H4 (cell line): ENCODE results near the gene PPOX. TPM values are rescaled to one million over a fixed set of nuclear protein-coding genes. Genes with fewer than 3 reads are reported as not detected.

Source experiments
- total RNA-seq: library from RNA; depleted of rRNA; stranded (reverse); fragments of >200 nt; shearing (Covaris generic); gene quantifications from 2 replicates; pipeline ENCODE4 v1.2.3, GENCODE V29; 2014; rRNA removed

Gene PPOX
- total RNA-seq, 1 experiment from 2014 or later, result 9.2 TPM

Other genes with a start within 250 kb of the PPOX start
- not detected in 2 replicates for gene ITLN2, start 211.6 kb upstream of the PPOX start, total RNA-seq
- gene F11R, start 145.3 kb upstream of the PPOX start, total RNA-seq, result 5.2 and 6.4 TPM in 2 replicates
- gene TSTD1, start 127.5 kb upstream of the PPOX start, total RNA-seq, result not detected in 2 replicates
- gene USF1, start 120.4 kb upstream of the PPOX start, total RNA-seq, result 57.7 and 60.3 TPM in 2 replicates
- gene ARHGAP30, start 96.5 kb upstream of the PPOX start, total RNA-seq, result 0.02 TPM in 1 of 2 replicates, not detected in the other
- 0.14 TPM in 1 of 2 replicates, not detected in the other for gene NECTIN4, start 76.9 kb upstream of the PPOX start, total RNA-seq
- gene KLHDC9, start 68.1 kb upstream of the PPOX start, total RNA-seq, result not detected in 2 replicates
- 85.6 and 94.8 TPM in 2 replicates for gene PFDN2, start 48.4 kb upstream of the PPOX start, total RNA-seq
- 34.9 and 36.6 TPM in 2 replicates for gene NIT1, start 48.3 kb upstream of the PPOX start, total RNA-seq
- gene DEDD, start 33.8 kb upstream of the PPOX start, total RNA-seq, result 22.2 and 28.2 TPM in 2 replicates
- 140 and 161 TPM in 2 replicates for gene UFC1, start 12.4 kb upstream of the PPOX start, total RNA-seq
- 5.8 and 6.9 TPM in 2 replicates for gene USP21, start 6.9 kb upstream of the PPOX start, total RNA-seq
- gene B4GALT3, start 11.1 kb downstream of the PPOX start, total RNA-seq, result 28.0 and 38.0 TPM in 2 replicates
- not detected in 2 replicates for gene ADAMTS4, start 32.6 kb downstream of the PPOX start, total RNA-seq
- 101 and 120 TPM in 2 replicates for gene NDUFS2, start 35.9 kb downstream of the PPOX start, total RNA-seq
- gene FCER1G, start 48.9 kb downstream of the PPOX start, total RNA-seq, result 2.0 and 6.1 TPM in 2 replicates
- not detected in 2 replicates for gene APOA2, start 57.2 kb downstream of the PPOX start, total RNA-seq
- 7.1 and 8.5 TPM in 2 replicates for gene TOMM40L, start 59.6 kb downstream of the PPOX start, total RNA-seq
- not detected in 2 replicates for gene NR1I3, start 71.8 kb downstream of the PPOX start, total RNA-seq
- not detected in 2 replicates for gene PCP4L1, start 92.3 kb downstream of the PPOX start, total RNA-seq
- gene MPZ, start 143.5 kb downstream of the PPOX start, total RNA-seq, result 0.27 and 0.39 TPM in 2 replicates
- 33.2 and 42.6 TPM in 2 replicates for gene SDHC, start 148.0 kb downstream of the PPOX start, total RNA-seq
- not detected in 2 replicates for gene CFAP126, start 201.4 kb downstream of the PPOX start, total RNA-seq